ENCODE data around the gene MAP4K2.

The MAP4K2 gene

DNA sequence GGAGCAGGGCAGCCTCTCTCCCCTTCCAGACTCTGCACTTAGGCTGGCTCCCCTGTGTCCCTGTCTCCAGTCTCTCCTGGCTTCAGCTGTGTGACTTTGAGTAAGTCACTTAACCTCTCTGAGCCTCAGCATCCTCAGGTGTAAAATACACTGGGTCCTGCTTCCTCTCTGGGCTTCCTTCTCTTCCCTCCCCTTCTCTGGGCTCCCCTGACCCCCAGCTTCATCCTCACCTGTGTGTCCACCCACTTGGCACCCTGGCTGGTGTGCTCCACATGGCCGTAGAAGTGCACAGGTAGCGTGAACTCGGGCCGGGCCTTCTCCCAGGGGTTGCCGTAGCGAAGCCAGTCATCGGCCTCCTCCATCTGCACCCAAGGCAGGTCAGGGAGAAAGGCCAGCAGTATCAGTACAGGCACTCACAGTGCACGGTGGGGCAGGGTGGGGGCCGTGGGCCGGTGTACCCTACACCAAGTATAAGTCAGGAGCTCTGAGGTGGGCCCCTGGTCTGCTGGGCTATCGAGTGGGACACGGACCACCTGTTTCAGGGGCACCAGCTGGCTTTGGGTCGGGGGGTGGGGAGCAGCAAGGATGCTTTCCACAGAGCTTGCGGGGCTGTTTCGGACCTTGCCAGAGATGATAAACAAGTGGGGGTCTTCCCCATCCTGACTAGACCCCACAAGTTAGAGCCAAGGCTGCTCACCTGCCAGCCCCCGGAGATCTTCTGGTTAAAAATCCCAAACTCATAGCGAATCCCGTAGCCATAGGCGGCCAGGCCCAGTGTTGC lies 45.3 kb downstream of the MAP4K2 start:
- TF ChIP-seq, protein P1, sequence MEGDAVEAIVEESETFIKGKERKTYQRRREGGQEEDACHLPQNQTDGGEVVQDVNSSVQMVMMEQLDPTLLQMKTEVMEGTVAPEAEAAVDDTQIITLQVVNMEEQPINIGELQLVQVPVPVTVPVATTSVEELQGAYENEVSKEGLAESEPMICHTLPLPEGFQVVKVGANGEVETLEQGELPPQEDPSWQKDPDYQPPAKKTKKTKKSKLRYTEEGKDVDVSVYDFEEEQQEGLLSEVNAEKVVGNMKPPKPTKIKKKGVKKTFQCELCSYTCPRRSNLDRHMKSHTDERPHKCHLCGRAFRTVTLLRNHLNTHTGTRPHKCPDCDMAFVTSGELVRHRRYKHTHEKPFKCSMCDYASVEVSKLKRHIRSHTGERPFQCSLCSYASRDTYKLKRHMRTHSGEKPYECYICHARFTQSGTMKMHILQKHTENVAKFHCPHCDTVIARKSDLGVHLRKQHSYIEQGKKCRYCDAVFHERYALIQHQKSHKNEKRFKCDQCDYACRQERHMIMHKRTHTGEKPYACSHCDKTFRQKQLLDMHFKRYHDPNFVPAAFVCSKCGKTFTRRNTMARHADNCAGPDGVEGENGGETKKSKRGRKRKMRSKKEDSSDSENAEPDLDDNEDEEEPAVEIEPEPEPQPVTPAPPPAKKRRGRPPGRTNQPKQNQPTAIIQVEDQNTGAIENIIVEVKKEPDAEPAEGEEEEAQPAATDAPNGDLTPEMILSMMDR (IDR thresholded peaks at IDR 0.05; ENCODE audit: low read depth, low read length) = no peak

DNA sequence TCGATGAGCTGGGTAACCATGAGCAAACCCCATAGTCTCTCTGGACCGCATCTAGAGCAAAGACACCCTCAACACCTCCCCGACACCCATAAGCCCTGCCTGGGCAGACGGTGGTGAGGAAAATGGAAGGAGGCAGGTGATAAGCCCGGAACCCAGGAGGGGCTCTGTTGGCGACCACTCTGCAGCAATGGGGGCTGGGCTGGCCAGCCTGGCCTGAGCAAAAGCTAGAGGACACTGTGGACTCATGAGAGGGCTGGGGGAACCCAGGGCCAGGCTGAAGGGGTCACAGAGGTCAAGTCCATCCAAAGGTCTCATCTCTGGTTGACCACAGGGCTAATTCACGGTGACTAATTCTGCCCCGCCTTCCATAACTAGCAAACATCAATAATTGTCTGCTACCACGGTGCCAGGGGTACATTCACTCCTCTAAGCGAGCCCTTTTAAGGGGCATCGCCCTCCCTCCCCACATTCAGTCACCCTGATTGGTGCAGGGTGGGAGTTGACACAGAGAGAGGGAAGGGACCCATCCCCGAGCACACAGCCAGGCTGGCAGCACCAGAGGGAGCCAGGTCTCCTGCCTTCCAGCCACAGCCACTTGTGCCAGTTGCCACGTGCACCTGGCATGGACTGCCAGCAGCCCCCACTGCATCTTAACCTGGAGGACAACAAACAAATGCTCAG lies 47.2 kb downstream of the MAP4K2 start:
- no peak for DNase-seq (ENCODE audit: extremely low read depth, low read depth)
- TF ChIP-seq, protein P1 (IDR thresholded peaks at IDR 0.05; ENCODE audit: low read depth, low read length) = no peak

More for the DNA sequence above, 45.3 kb downstream of the MAP4K2 start:
- no peak for DNase-seq (ENCODE audit: extremely low read depth, low read depth)

DNA sequence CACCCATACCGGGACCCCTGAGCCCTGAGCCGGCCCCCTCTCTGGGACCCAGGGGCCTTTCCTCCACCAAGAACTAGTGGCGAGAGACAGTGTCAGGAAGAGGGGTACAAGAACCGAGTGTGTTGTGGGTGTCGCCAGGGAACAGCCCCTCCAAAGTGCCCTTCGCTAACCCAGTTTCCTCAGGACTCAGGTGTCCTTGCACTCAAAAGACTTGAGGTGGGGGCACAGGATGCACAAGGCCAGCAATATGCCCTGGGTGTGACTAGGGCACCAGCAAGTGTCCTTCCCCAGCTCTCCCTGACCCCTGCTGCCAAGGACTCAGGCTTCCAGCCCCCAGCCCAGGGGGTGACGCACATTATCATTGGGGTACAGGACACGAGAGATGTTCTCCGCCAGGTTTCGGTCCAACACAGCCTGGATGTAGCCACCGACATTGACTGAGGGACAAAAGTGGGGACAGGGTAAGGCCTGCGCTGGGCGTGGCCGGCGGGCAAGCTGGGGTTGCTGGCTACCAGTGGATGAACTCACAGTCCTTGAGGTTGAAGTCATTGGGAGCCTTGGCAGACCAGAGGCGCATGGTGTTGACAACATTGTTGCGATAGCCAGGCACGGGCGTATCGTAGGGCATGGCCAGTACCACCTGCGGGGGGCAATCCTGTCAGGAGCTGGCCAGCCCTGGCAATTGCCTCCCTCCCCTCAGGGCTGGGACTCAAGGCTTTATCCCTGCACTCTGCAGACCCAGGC lies 47.9 kb downstream of the MAP4K2 start:
- DNase-seq (ENCODE audit: extremely low read depth, low read depth) = no peak
- TF ChIP-seq, protein P1 (IDR thresholded peaks at IDR 0.05; ENCODE audit: low read depth, low read length) = no peak

DNA sequence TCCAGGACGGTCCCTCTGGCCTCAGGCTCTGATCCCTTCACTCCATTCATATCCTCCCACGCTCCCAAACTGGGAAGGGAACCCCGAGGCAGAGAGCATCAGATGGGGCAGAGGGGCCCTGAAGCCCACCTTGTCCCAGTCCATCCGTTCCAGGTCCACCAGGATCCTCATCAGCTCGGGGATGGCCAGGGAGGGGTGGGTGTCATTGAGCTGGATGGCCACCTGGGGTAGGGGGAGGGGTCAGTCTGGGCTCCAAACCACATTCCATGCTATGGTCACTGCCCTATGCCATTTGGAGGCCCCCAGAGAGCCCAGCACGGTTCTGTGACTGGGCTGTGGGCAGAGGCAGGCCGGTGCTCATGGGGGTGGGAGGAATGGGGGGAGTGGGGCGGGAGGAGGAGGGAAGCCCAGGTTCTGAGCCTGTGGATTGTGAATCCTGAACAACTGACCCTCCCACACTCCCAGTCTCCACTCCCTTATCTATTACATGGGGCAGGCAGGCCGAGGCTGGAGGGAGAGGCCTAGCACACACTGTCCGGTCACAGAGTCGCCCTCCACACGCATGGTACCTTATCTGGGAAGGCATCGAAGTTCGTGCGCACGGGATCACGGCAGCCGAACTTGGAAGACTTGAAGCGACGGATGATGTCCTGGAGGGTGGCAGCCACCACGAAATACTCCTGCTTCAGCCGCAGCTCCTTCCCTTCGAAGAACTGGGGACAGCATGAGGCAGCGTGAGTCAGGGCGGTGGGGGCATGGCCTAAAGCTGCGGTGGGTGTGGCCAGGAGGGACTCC lies 48.7 kb downstream of the MAP4K2 start:
- DNase-seq (ENCODE audit: extremely low read depth, low read depth) = no peak
- TF ChIP-seq, protein P1 (IDR thresholded peaks at IDR 0.05; ENCODE audit: low read depth, low read length) = no peak

DNA sequence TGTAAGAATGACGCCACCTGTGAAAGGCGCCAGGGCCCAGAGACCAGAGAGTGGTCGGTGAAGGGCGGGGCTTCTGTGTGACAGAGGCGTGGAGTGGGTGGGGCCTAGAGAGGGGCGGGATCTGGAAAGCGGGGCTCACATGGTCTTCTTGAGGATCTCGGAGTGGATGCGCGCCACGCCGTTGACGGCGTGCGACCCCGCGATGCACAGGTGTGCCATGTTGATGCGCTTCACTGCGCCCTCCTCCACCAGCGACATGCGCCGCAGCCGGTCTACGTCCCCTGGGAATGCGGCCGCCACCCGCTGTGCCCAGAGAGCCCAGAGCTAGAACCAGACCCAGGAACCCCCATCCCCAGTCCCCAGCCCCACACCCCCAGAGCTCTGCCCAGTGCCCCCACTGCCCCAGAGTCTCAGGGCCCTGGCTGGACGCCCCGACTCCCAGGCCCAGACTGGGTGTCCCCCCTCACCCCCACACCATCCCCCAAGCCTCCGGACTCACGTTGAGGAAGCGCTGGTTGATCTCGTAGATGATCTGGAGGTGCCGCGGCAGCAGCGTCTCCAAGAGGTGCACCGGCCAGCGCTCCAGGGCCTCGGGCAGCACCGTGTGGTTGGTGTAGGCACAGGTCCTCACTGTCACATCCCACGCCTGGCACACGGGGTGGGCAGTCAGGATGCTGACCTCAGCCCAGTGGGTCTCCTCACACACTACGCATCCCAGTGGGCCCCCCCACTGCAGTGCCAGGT lies 49.5 kb downstream of the MAP4K2 start:
- DNase-seq (ENCODE audit: extremely low read depth, low read depth) = no peak
- TF ChIP-seq, protein P1 (IDR thresholded peaks at IDR 0.05; ENCODE audit: low read depth, low read length) = no peak

DNA sequence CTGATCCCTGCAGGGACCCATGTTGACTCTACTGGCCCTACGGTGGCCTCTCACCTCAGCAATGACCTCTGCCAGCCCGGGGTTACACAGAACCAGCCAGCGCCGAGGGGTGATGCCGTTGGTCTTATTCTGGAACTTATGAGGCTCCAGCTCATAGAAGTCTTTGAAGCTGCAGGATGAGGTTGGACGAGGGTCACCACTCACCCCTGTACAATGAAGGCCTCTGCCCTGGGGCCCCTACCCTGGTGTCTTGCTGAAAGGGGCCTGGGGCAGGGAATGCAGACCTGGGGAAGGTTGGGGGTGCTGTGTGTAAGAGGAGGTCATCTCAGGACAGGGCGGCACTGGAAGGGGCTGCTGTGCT lies 50.0 kb downstream of the MAP4K2 start:
- DNase-seq (ENCODE audit: extremely low read depth, low read depth) = no peak
- TF ChIP-seq, protein P1 (IDR thresholded peaks at IDR 0.05; ENCODE audit: low read depth, low read length) = no peak

Data from AG09319 (cell line).